PFSK-1 (cell line): Measurements from ENCODE around the gene RAB11FIP3.

Experiments used
- FOXP2 ChIP-seq: optimal IDR thresholded peaks from 2 replicates; pipeline ENCODE3; 2011; ENCODE audit warnings: borderline replicate concordance, control low read depth, inconsistent platforms; ENCODE audit not compliant: insufficient read depth; ENCODE audit errors: extremely low read length, extremely low read depth
- REST ChIP-seq, 2 experiments: IDR thresholded peaks; 2 replicates each; pipeline versions ENCODE4 v1.6.1 to v1.8.0; 2011 to 2012; ENCODE audit warnings: low read depth in 2 of 2, low read length in 2 of 2, control low read depth in 1 of 2, inconsistent platforms in 1 of 2, mild to moderate bottlenecking in 1 of 2, moderate library complexity in 1 of 2; ENCODE audit not compliant: insufficient read depth in 1 of 2

- no peak for TF ChIP-seq FOXP2
- TF ChIP-seq REST (IDR thresholded peaks at IDR 0.05; ENCODE audit: insufficient read depth in 1 of 2, low read depth in 2 of 2, low read length in 2 of 2): no peak
These were observed 100.2 kb downstream of the RAB11FIP3 start for GRCh38 chr16:525520-526180.
